Caco-2 (cell line): Measurements from ENCODE around the gene METTL25. TPM values are rescaled to one million over a fixed set of nuclear protein-coding genes. Genes with fewer than 3 reads are reported as not detected.

ENCODE experiments used
- BruUV-seq: library from RNA; stranded (reverse); fragments of 400-500 nt; replicated peaks from 2 replicates; lab custom pipeline; 2021; lab: Mats Ljungman, UMichigan
- CTCF ChIA-PET: fragments of 300-600 bp; sonication (Branson Sonifier 250); formaldehyde crosslinking; loops from one replicate; lab custom pipeline; 2022; ENCODE audit warnings: antibody characterized with exemption; lab: Charles Lee
- POLR2A ChIA-PET: fragments of 300-600 bp; sonication (Branson Sonifier 250); formaldehyde crosslinking; loops from one replicate; lab custom pipeline; 2022; ENCODE audit warnings: antibody characterized with exemption; lab: Charles Lee
- DNase-seq, 2 experiments: peaks; one replicate each; pipeline versions ENCODE4 v3.0.0 to v3.0.0-alpha.2; 2020 to 2022
- H3K27me3 ChIP-seq: replicated peaks from 2 replicates; pipeline ENCODE4 v1.6.0; 2011; ENCODE audit warnings: low read length; ENCODE audit not compliant: control insufficient read depth, insufficient read depth
- H3K36me3 ChIP-seq: 2 replicates; pipeline ENCODE4 v1.5.1; 2011; ENCODE audit warnings: low read length; ENCODE audit not compliant: control insufficient read depth, insufficient read depth
- H3K4me1 ChIP-seq: fragments of 250-450 bp; sonication (Bioruptor Pico); 2 replicates; pipeline ENCODE4 v1.5.1; 2020; ENCODE audit warnings: mild to moderate bottlenecking
- H3K4me3 ChIP-seq: 2 replicates; pipeline ENCODE4 v1.5.1; 2011; ENCODE audit warnings: low read depth, mild to moderate bottlenecking, control low read depth, low read length
- H3K9me3 ChIP-seq: fragments of 250-450 bp; sonication (Bioruptor Pico); 2 replicates; pipeline ENCODE4 v1.5.1; 2020; ENCODE audit warnings: mild to moderate bottlenecking, moderate library complexity
- H3K27ac Mint-ChIP-seq: one replicate; pipeline ENCODE4 v1.8.0; 2022; ENCODE audit warnings: mixed read lengths; ENCODE audit not compliant: unreplicated experiment
- H3K27me3 Mint-ChIP-seq: one replicate; pipeline ENCODE4 v1.8.0; 2022; ENCODE audit warnings: mixed read lengths; ENCODE audit not compliant: insufficient read depth, unreplicated experiment
- H3K36me3 Mint-ChIP-seq: one replicate; pipeline ENCODE4 v1.8.0; 2022; ENCODE audit warnings: mild to moderate bottlenecking, mixed read lengths; ENCODE audit not compliant: insufficient read depth, unreplicated experiment
- H3K4me1 Mint-ChIP-seq: one replicate; pipeline ENCODE4 v1.8.0; 2022; ENCODE audit warnings: low read depth, mixed read lengths; ENCODE audit not compliant: unreplicated experiment
- H3K4me3 Mint-ChIP-seq: one replicate; pipeline ENCODE4 v1.8.0; 2022; ENCODE audit warnings: mild to moderate bottlenecking, moderate library complexity, mixed read lengths; ENCODE audit not compliant: unreplicated experiment
- H3K9me3 Mint-ChIP-seq: one replicate; pipeline ENCODE4 v1.8.0; 2022; ENCODE audit warnings: mixed read lengths; ENCODE audit not compliant: unreplicated experiment
- CTCF ChIP-seq, 2 experiments: fragments of 200-600 bp in 1 of 2; IDR thresholded peaks; 1 replicate in 1 of 2; 2 replicates in 1 of 2; pipeline versions ENCODE4 v1.5.1 to v1.8.0; 2011 to 2022; ENCODE audit warnings: antibody characterized with exemption in 1 of 2, control low read depth in 1 of 2, inconsistent platforms in 1 of 2, low read depth in 1 of 2, low read length in 1 of 2, mild to moderate bottlenecking in 1 of 2, moderate library complexity in 1 of 2; ENCODE audit not compliant: insufficient read depth in 1 of 2, severe bottlenecking in 1 of 2, unreplicated experiment in 1 of 2
- intact Hi-C: fragments of 100-400 bp; cut with micrococcal nuclease; formaldehyde crosslinking; loops from one replicate; pipeline ENCODE4 v1.10.0; 2022; ENCODE audit not compliant: unreplicated experiment
- total RNA-seq: library from RNA; stranded (reverse); gene quantifications from 2 replicates; pipeline ENCODE4 v1.2.3, GENCODE V29; 2022

Gene METTL25
- total RNA-seq, 1 experiment from 2014 or later, result 8.4 TPM

GRCh38 chr12:82473111-82473754 lies 114.9 kb downstream of the METTL25 start:
- BruUV-seq, result no TSS peak
- ChIA-PET CTCF (no interaction called here), POLR2A (no interaction called here)
- 0 out of 2 replicates have a peak, but pooled peaks cover 4% of the 10 kb centered on the region for H3K9me3 ChIP-seq
- no peak overlapping the region for H3K4me3 ChIP-seq
- H3K4me1 ChIP-seq, result no peaks in the 10 kb centered on the region
- Mint-ChIP-seq H3K9me3 (no peaks in the 10 kb centered on the region), H3K27ac (no peak overlapping the region), H3K4me3 (no peak overlapping the region), H3K36me3 (peaks cover 5% of the 10 kb centered on the region), H3K27me3 (no peaks in the 10 kb centered on the region), H3K4me1 (no peaks in the 10 kb centered on the region)
- H3K27me3 ChIP-seq, result no peaks in the 10 kb centered on the region
- TF ChIP-seq CTCF (IDR thresholded peaks at IDR 0.05; ENCODE audit: insufficient read depth in 1 of 2, low read depth in 1 of 2, low read length in 1 of 2, severe bottlenecking in 1 of 2, unreplicated experiment in 1 of 2), result no peak
- DNase-seq, result no peak
- intact Hi-C loops, result no loop called here
- H3K36me3 ChIP-seq, result no peaks in the 10 kb centered on the region

GRCh38 chr12:82474181-82474797 lies 116.0 kb downstream of the METTL25 start:
- Mint-ChIP-seq H3K27me3 (no peaks in the 10 kb centered on the region), H3K36me3 (peaks cover 5% of the 10 kb centered on the region), H3K4me3 (no peak overlapping the region), H3K4me1 (no peaks in the 10 kb centered on the region), H3K9me3 (no peaks in the 10 kb centered on the region), H3K27ac (no peak overlapping the region)
- Histone ChIP-seq H3K4me1 (no peaks in the 10 kb centered on the region), H3K4me3 (no peak overlapping the region), H3K9me3 (0 out of 2 replicates have a peak, but pooled peaks cover 4% of the 10 kb centered on the region), H3K36me3 (no peaks in the 10 kb centered on the region), H3K27me3 (no peaks in the 10 kb centered on the region)
- ChIA-PET POLR2A (no interaction called here), CTCF (no interaction called here)
- no TSS peak for BruUV-seq
- no peak for TF ChIP-seq CTCF (IDR thresholded peaks at IDR 0.05; ENCODE audit: insufficient read depth in 1 of 2, low read depth in 1 of 2, low read length in 1 of 2, severe bottlenecking in 1 of 2, unreplicated experiment in 1 of 2)
- no peak for DNase-seq
- intact Hi-C loops, result no loop called here

GRCh38 chr12:82474798-82475184 lies 116.5 kb downstream of the METTL25 start:
- no peak for TF ChIP-seq CTCF (IDR thresholded peaks at IDR 0.05; ENCODE audit: insufficient read depth in 1 of 2, low read depth in 1 of 2, low read length in 1 of 2, severe bottlenecking in 1 of 2, unreplicated experiment in 1 of 2)
- CTCF ChIA-PET, result no interaction called here

More at GRCh38 chr12:82474798-82475184, 116.5 kb downstream of the METTL25 start:
- Mint-ChIP-seq H3K27ac (no peak overlapping the region), H3K4me3 (no peak overlapping the region), H3K27me3 (no peaks in the 10 kb centered on the region), H3K4me1 (no peaks in the 10 kb centered on the region), H3K9me3 (no peaks in the 10 kb centered on the region), H3K36me3 (peaks cover 5% of the 10 kb centered on the region)
- no peak overlapping the region for H3K4me3 ChIP-seq
- BruUV-seq, result no TSS peak
- H3K4me1 ChIP-seq, result no peaks in the 10 kb centered on the region
- intact Hi-C loops, result no loop called here
- POLR2A ChIA-PET, result no interaction called here
- H3K27me3 ChIP-seq, result no peaks in the 10 kb centered on the region
- H3K9me3 ChIP-seq, result 0 out of 2 replicates have a peak, but pooled peaks cover 4% of the 10 kb centered on the region
- DNase-seq, result no peak
- no peaks in the 10 kb centered on the region for H3K36me3 ChIP-seq
